ENCODE data around the gene EGF.
"Not testable (repeated sequence)": the region's sequence is repeated elsewhere in the genome, so short reads cannot be mapped to it uniquely, and the experiment has no call there.

EGF gene

GRCh38 chr4:109915385-109916026 lies 2.8 kb downstream of the EGF start:
- no peak for DNase-seq

- no peak for DNase-seq
Observed at GRCh38 chr4:109916027-109916409, 3.3 kb downstream of the EGF start.

GRCh38 chr4:109921384-109921808 lies 8.7 kb downstream of the EGF start:
- DNase-seq: no peak

- no peak for DNase-seq
Observed at GRCh38 chr4:109925396-109925795, 12.7 kb downstream of the EGF start.

- no peak for DNase-seq
Observed at GRCh38 chr4:109928327-109929045, 15.8 kb downstream of the EGF start.

GRCh38 chr4:109930464-109930863 lies 17.8 kb downstream of the EGF start:
- DNase-seq: no peak

GRCh38 chr4:109930872-109931271 lies 18.2 kb downstream of the EGF start:
- no peak for DNase-seq

GRCh38 chr4:109931318-109931717 lies 18.6 kb downstream of the EGF start:
- DNase-seq: no peak

GRCh38 chr4:109937352-109937751 lies 24.7 kb downstream of the EGF start:
- not testable (repeated sequence) for DNase-seq

GRCh38 chr4:109939190-109939589 lies 26.5 kb downstream of the EGF start:
- DNase-seq: no peak

GRCh38 chr4:109942292-109942926 lies 29.7 kb downstream of the EGF start:
- no peak for DNase-seq

GRCh38 chr4:109943745-109944144 lies 31.1 kb downstream of the EGF start:
- DNase-seq: no peak

- DNase-seq: no peak
Observed at GRCh38 chr4:109944591-109944990, 31.9 kb downstream of the EGF start.

GRCh38 chr4:109945056-109945455 lies 32.4 kb downstream of the EGF start:
- DNase-seq: peak; percentile 56

- no peak for DNase-seq
Observed at GRCh38 chr4:109946120-109946519, 33.4 kb downstream of the EGF start.

- no peak for DNase-seq
Observed at GRCh38 chr4:109947457-109947856, 34.8 kb downstream of the EGF start.

- no peak for DNase-seq
Observed at GRCh38 chr4:109947918-109948317, 35.2 kb downstream of the EGF start.

GRCh38 chr4:109949099-109949718 lies 36.5 kb downstream of the EGF start:
- peak; percentile 27 for DNase-seq

GRCh38 chr4:109952612-109953011 lies 39.9 kb downstream of the EGF start:
- DNase-seq: no peak

- DNase-seq: no peak
Observed at GRCh38 chr4:109953556-109953955, 40.9 kb downstream of the EGF start.

- DNase-seq: no peak
Observed at GRCh38 chr4:109955146-109955545, 42.5 kb downstream of the EGF start.

GRCh38 chr4:109957227-109957626 lies 44.5 kb downstream of the EGF start:
- DNase-seq: no peak

- DNase-seq: no peak
Observed at GRCh38 chr4:109959195-109959594, 46.5 kb downstream of the EGF start.

- no peak for DNase-seq
Observed at GRCh38 chr4:109962401-109962800, 49.7 kb downstream of the EGF start.

All from stimulated activated CD8-positive, alpha-beta memory T cell treated with anti-CD3 and anti-CD28 coated beads, Interleukin-4, amount 100 ng/mL, for 48 hours (primary cell).